OCI-LY7 (cell line): ENCODE results near the gene AK5.

Source experiments
- CTCF ChIP-seq: fragments of 200-600 bp; sonication (generic); conservative IDR thresholded peaks from 2 replicates; pipeline ENCODE4 v1.5.1; 2014; ENCODE audit warnings: mild to moderate bottlenecking, antibody characterized with exemption, low read length, moderate library complexity, mixed read lengths
- EZH2phosphoT487 ChIP-seq: fragments of 200-600 bp; sonication (generic); IDR thresholded peaks from 2 replicates; pipeline ENCODE4 v1.6.1; 2018; ENCODE audit warnings: low read depth, borderline replicate concordance, mild to moderate bottlenecking, mixed run types, antibody characterized with exemption, low read length, moderate library complexity, mixed read lengths

- TF ChIP-seq CTCF (no peak), EZH2phosphoT487 (no peak)
These were observed 65.8 kb downstream of the AK5 start for GRCh38 chr1:77347646-77348045.
